Activated T-cell treated with anti-CD3 and anti-CD28 coated beads, Interleukin-2, amount 50 U/mL, for 4 hours (primary cell): ENCODE measurements around the gene ALPL. TPM values are rescaled to one million over a fixed set of nuclear protein-coding genes. Genes with fewer than 3 reads are reported as not detected.
"Not testable (repeated sequence)": the region's sequence is repeated elsewhere in the genome, so short reads cannot be mapped to it uniquely, and the experiment has no call there.

ENCODE experiments used
- ATAC-seq, 2 donors: fragments of 200-7000 bp; cut with Tn5 transposase; one replicate each; pipeline ENCODE4 v1.10.0; 2021
- DNase-seq: peaks from one replicate; pipeline ENCODE4 v3.0.0-alpha.2; 2020
- H3K27me3 Mint-ChIP-seq: one replicate; pipeline ENCODE4 v1.8.0; 2021; ENCODE audit warnings: low read depth, mixed read lengths
- H3K36me3 Mint-ChIP-seq: one replicate; pipeline ENCODE4 v1.8.0; 2022; ENCODE audit warnings: mixed read lengths; ENCODE audit not compliant: insufficient read depth
- H3K4me1 Mint-ChIP-seq: one replicate; pipeline ENCODE4 v1.8.0; 2021; ENCODE audit warnings: low read depth, mixed read lengths
- H3K4me3 Mint-ChIP-seq: one replicate; pipeline ENCODE4 v1.8.0; 2021; ENCODE audit warnings: mild to moderate bottlenecking, moderate library complexity, mixed read lengths
- H3K9me3 Mint-ChIP-seq: one replicate; pipeline ENCODE4 v1.8.0; 2021; ENCODE audit warnings: mixed read lengths
- total RNA-seq, 3 donors: library from RNA; stranded (reverse); gene quantifications; one replicate each; pipeline ENCODE4 v1.2.1, GENCODE V29; 2021

The ALPL gene
- total RNA-seq, result under 1 TPM; 0.33 to 0.38 (median 0.34) TPM

GRCh38 chr1:21509351-21510112 is at the start of gene ALPL:
Gene ALPL, plus strand, starts transcription at chr1:21509423. Its CDS starts 44,659 bp downstream, at chr1:21554082.
- H3K9me3 Mint-ChIP-seq, result no peaks in the 10 kb centered on the region
- peak; percentile 9 to 22 for ATAC-seq
- no peak for DNase-seq
- peak within 1 kb of the TSS; percentile 79 for H3K4me3 Mint-ChIP-seq
- peaks cover 2% of the 10 kb centered on the region for H3K36me3 Mint-ChIP-seq
- H3K27me3 Mint-ChIP-seq, result peaks cover 53% of the 10 kb centered on the region
- H3K4me1 Mint-ChIP-seq, result peaks cover 4% of the 10 kb centered on the region

- H3K27me3 Mint-ChIP-seq, ATAC-seq, H3K9me3 Mint-ChIP-seq, H3K36me3 Mint-ChIP-seq, H3K4me1 Mint-ChIP-seq, DNase-seq, H3K4me3 Mint-ChIP-seq: not testable (repeated sequence)
Measured at GRCh38 chr1:21465127-21465526, 44.1 kb upstream of the ALPL start.

- H3K4me1 Mint-ChIP-seq, H3K4me3 Mint-ChIP-seq, H3K27me3 Mint-ChIP-seq, ATAC-seq, H3K9me3 Mint-ChIP-seq, DNase-seq: not testable (repeated sequence)
- H3K36me3 Mint-ChIP-seq, result peaks cover 26% of the 10 kb centered on the region
Measured at GRCh38 chr1:21467946-21468345, 41.3 kb upstream of the ALPL start.

GRCh38 chr1:21468599-21468998 is 40.6 kb upstream of the ALPL start:
- H3K9me3 Mint-ChIP-seq, result no peaks in the 10 kb centered on the region
- H3K27me3 Mint-ChIP-seq, result no peaks in the 10 kb centered on the region
- H3K36me3 Mint-ChIP-seq, result peaks cover 31% of the 10 kb centered on the region
- DNase-seq (no peak), ATAC-seq (no peak)
- no peaks in the 10 kb centered on the region for H3K4me1 Mint-ChIP-seq
- H3K4me3 Mint-ChIP-seq, result no peak overlapping the region

GRCh38 chr1:21469581-21469980 is 39.6 kb upstream of the ALPL start:
- no peaks in the 10 kb centered on the region for H3K27me3 Mint-ChIP-seq
- H3K36me3 Mint-ChIP-seq, result peaks cover 36% of the 10 kb centered on the region
- no peak overlapping the region for H3K4me3 Mint-ChIP-seq
- H3K9me3 Mint-ChIP-seq, result no peaks in the 10 kb centered on the region
- no peak for DNase-seq
- no peak for ATAC-seq
- no peaks in the 10 kb centered on the region for H3K4me1 Mint-ChIP-seq

GRCh38 chr1:21472861-21473260 is 36.4 kb upstream of the ALPL start:
- Mint-ChIP-seq H3K9me3 (no peaks in the 10 kb centered on the region), H3K36me3 (peaks cover 50% of the 10 kb centered on the region), H3K4me3 (no peak overlapping the region), H3K4me1 (no peaks in the 10 kb centered on the region), H3K27me3 (no peaks in the 10 kb centered on the region)
- DNase-seq (no peak), ATAC-seq (no peak)

- peaks cover 2% of the 10 kb centered on the region for H3K27me3 Mint-ChIP-seq
- H3K4me3 Mint-ChIP-seq, result no peak overlapping the region
- H3K36me3 Mint-ChIP-seq, result peaks cover 31% of the 10 kb centered on the region
- no peak for DNase-seq
- H3K4me1 Mint-ChIP-seq, result no peaks in the 10 kb centered on the region
- H3K9me3 Mint-ChIP-seq, result no peaks in the 10 kb centered on the region
- ATAC-seq, result no peak
Measured at GRCh38 chr1:21478356-21478755, 30.9 kb upstream of the ALPL start.

- H3K27me3 Mint-ChIP-seq, ATAC-seq, H3K9me3 Mint-ChIP-seq, H3K4me3 Mint-ChIP-seq, DNase-seq, H3K4me1 Mint-ChIP-seq, H3K36me3 Mint-ChIP-seq: not testable (repeated sequence)
Measured at GRCh38 chr1:21483881-21484280, 25.3 kb upstream of the ALPL start.

- Mint-ChIP-seq H3K4me1 (peaks cover 4% of the 10 kb centered on the region), H3K27me3 (peaks cover 10% of the 10 kb centered on the region), H3K4me3 (no peak overlapping the region), H3K36me3 (no peaks in the 10 kb centered on the region), H3K9me3 (no peaks in the 10 kb centered on the region)
- no peak for ATAC-seq
- no peak for DNase-seq
Measured at GRCh38 chr1:21489146-21489545, 20.1 kb upstream of the ALPL start.

GRCh38 chr1:21490774-21491487 is 18.3 kb upstream of the ALPL start:
- ATAC-seq, result peak; percentile 51 to 59
- peaks cover 4% of the 10 kb centered on the region for H3K4me1 Mint-ChIP-seq
- DNase-seq, result no peak

GRCh38 chr1:21491488-21492355 is 17.5 kb upstream of the ALPL start:
- H3K9me3 Mint-ChIP-seq, result no peaks in the 10 kb centered on the region
- no peaks in the 10 kb centered on the region for H3K36me3 Mint-ChIP-seq
- H3K4me3 Mint-ChIP-seq, result no peak overlapping the region
- peaks cover 13% of the 10 kb centered on the region for H3K27me3 Mint-ChIP-seq
- no peak for DNase-seq
- peaks cover 4% of the 10 kb centered on the region for H3K4me1 Mint-ChIP-seq
- no peak for ATAC-seq

More at GRCh38 chr1:21490774-21491487, 18.3 kb upstream of the ALPL start:
- Mint-ChIP-seq H3K4me3 (no peak overlapping the region), H3K9me3 (no peaks in the 10 kb centered on the region), H3K36me3 (no peaks in the 10 kb centered on the region), H3K27me3 (peaks cover 10% of the 10 kb centered on the region)

GRCh38 chr1:21492356-21492625 is 16.9 kb upstream of the ALPL start:
- no peaks in the 10 kb centered on the region for H3K36me3 Mint-ChIP-seq
- DNase-seq (no peak), ATAC-seq (no peak)
- no peaks in the 10 kb centered on the region for H3K9me3 Mint-ChIP-seq
- peaks cover 4% of the 10 kb centered on the region for H3K4me1 Mint-ChIP-seq
- no peak overlapping the region for H3K4me3 Mint-ChIP-seq
- peaks cover 12% of the 10 kb centered on the region for H3K27me3 Mint-ChIP-seq

- Mint-ChIP-seq H3K4me3 (no peak overlapping the region), H3K9me3 (no peaks in the 10 kb centered on the region), H3K27me3 (peaks cover 6% of the 10 kb centered on the region), H3K36me3 (no peaks in the 10 kb centered on the region), H3K4me1 (no peaks in the 10 kb centered on the region)
- DNase-seq (no peak), ATAC-seq (no peak)
Measured at GRCh38 chr1:21494196-21494595, 15.0 kb upstream of the ALPL start.

- Mint-ChIP-seq H3K36me3 (no peaks in the 10 kb centered on the region), H3K4me3 (no peak overlapping the region), H3K27me3 (peaks cover 6% of the 10 kb centered on the region), H3K4me1 (no peaks in the 10 kb centered on the region), H3K9me3 (no peaks in the 10 kb centered on the region)
- no peak for DNase-seq
- ATAC-seq, result no peak
Measured at GRCh38 chr1:21495225-21495820, 13.9 kb upstream of the ALPL start.
